Measurements from ENCODE around the gene DDO.

DNA sequence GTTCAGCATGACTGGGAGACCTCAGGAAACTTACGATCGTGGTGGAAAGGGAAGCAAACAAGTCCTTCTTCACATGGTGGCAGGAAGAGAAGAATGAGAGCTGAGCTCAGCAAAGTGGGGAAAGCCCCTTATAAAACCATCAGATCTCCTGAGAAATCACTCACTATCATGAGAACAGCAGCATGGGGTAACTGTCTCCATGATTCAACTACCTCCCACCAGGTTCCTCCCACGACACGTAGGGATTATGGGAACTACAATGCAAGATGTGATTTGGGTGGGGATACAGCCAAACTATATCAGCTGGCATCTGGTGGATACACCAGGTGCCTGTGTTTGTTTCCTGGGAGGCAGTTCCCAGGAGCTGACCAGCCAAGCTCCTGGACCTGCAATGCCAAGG lies 4.9 kb downstream of the DDO start:
- TF ChIP-seq, protein P1, sequence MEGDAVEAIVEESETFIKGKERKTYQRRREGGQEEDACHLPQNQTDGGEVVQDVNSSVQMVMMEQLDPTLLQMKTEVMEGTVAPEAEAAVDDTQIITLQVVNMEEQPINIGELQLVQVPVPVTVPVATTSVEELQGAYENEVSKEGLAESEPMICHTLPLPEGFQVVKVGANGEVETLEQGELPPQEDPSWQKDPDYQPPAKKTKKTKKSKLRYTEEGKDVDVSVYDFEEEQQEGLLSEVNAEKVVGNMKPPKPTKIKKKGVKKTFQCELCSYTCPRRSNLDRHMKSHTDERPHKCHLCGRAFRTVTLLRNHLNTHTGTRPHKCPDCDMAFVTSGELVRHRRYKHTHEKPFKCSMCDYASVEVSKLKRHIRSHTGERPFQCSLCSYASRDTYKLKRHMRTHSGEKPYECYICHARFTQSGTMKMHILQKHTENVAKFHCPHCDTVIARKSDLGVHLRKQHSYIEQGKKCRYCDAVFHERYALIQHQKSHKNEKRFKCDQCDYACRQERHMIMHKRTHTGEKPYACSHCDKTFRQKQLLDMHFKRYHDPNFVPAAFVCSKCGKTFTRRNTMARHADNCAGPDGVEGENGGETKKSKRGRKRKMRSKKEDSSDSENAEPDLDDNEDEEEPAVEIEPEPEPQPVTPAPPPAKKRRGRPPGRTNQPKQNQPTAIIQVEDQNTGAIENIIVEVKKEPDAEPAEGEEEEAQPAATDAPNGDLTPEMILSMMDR (conservative IDR thresholded peaks at IDR 0.05; ENCODE audit: low read length): no peak
- no peak for TF ChIP-seq EZH2phosphoT487 (IDR thresholded peaks at IDR 0.05; ENCODE audit: borderline replicate concordance, low read depth, low read length)
